ENCODE measurements around the gene BSG. TPM values are rescaled to one million over a fixed set of nuclear protein-coding genes. Genes with fewer than 3 reads are reported as not detected.

BSG gene
- total RNA-seq, 6 donors from 2014 or later = 222 to 429 (median 387) TPM

DNA sequence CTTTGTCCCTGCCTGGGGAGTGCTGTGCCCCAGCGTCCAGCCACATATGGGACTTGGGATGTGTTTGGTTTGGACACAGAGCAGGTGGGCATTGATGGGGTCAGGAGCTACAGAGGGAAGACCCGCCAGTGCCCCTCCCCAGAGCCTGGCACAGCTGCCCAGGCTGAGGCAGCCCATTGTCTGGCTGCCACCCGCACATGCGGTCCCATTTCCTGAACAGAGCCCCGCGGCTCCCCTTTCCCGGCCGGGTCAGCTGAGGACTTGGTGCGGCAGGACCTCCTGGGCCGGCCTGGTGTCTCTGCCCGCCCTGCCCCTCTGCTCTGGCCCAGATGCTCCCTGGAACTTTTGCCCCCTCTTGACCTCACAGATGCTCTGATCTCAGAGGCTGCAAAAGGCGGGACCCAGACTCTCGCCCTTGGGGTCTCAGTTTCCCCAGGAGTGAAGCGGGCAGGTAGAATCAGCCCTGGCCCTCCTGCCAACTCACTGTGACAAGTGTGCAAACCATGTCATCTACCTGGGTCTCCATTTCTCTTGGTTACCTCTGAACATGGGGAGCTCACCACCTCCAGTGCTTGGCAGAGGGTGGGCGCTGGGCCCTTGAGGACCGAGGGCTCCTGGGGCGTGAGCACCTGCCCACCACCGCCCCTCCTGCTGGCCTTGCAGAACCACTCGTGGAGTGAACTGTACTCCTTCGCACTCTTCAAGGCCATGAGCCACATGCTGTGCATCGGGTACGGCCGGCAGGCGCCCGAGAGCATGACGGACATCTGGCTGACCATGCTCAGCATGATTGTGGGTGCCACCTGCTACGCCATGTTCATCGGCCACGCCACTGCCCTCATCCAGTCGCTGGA lies 35.1 kb downstream of the BSG start:
- no peak for ATAC-seq (ENCODE audit: low FRiP score in 2 of 2)
- no peak overlapping the region for H3K27ac ChIP-seq
- H3K9me3 ChIP-seq = no peaks in the 10 kb centered on the region
- no peak overlapping the region for H3K4me3 ChIP-seq
- 89 to 93% methylated on average over 8 to 18 of the region's 30 CpGs for WGBS, 2 donors
- no peaks in the 10 kb centered on the region for H3K36me3 ChIP-seq
- TF ChIP-seq, protein P1, sequence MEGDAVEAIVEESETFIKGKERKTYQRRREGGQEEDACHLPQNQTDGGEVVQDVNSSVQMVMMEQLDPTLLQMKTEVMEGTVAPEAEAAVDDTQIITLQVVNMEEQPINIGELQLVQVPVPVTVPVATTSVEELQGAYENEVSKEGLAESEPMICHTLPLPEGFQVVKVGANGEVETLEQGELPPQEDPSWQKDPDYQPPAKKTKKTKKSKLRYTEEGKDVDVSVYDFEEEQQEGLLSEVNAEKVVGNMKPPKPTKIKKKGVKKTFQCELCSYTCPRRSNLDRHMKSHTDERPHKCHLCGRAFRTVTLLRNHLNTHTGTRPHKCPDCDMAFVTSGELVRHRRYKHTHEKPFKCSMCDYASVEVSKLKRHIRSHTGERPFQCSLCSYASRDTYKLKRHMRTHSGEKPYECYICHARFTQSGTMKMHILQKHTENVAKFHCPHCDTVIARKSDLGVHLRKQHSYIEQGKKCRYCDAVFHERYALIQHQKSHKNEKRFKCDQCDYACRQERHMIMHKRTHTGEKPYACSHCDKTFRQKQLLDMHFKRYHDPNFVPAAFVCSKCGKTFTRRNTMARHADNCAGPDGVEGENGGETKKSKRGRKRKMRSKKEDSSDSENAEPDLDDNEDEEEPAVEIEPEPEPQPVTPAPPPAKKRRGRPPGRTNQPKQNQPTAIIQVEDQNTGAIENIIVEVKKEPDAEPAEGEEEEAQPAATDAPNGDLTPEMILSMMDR (IDR thresholded peaks at IDR 0.05) = no peak
- TF ChIP-seq EP300 (IDR thresholded peaks at IDR 0.05) = no peak
- TF ChIP-seq POLR2AphosphoS5 (IDR thresholded peaks at IDR 0.05) = no peak
- no peaks in the 10 kb centered on the region for H3K27me3 ChIP-seq
- peak in 1 of 2 donors; percentile 82 for DNase-seq
- peaks cover 25 to 39% (median 36%) of the 10 kb centered on the region in 4 donors for H3K4me1 ChIP-seq

DNA sequence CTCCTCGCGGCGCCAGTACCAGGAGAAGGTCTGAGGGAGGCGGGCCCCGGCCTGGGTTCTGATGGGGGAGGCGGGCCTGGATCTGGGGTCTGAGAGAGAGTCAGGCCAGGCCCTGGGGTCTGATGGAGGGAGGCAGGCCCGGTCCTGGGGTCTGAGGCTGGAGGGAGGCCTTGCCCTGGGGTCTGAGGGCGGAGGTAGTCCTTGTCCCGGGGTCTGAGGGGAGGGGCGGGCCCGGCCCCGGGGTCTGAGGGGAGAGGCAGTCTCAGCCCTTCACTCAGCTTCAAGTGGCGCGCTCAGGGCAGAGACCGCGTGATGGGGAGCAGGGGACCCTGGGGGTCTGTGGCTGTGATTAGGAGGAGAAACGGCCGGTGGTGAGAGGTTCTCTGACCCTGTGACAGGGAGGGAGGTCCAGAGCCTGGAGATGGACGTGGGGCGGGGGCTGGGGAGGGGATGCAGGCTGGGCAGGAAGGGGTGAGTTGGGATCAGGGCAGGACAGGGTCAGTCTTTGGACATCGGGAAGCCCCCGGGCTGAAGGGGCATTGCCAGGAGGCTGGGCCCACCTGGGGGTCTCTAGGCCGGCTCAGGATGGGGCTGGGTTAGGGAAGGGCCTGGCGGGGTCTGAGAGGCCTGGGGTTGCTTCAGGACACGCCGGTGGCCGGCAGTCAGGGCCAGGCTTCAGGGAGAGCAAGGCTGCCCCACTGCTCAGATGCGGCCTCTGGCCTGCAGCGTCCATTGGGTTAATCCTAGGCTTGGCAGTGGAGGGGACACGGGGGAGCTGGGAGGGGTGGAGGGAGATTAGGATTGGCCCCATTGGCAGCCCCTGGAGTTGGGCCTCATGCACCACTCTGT lies 36.0 kb downstream of the BSG start:
- Histone ChIP-seq H3K9me3 (no peaks in the 10 kb centered on the region), H3K27me3 (no peaks in the 10 kb centered on the region), H3K36me3 (no peaks in the 10 kb centered on the region), H3K4me3 (no peak overlapping the region), H3K4me1 (peaks cover 25 to 39% (median 36%) of the 10 kb centered on the region in 4 donors), H3K27ac (peak overlapping the region in 1 of 4 donors; percentile 6)
- 74 to 78% methylated on average over 21 to 30 of the region's 30 CpGs for WGBS, 2 donors
- TF ChIP-seq EP300 (IDR thresholded peaks at IDR 0.05) (no peak), POLR2AphosphoS5 (IDR thresholded peaks at IDR 0.05) (no peak)
- DNase-seq (peak in 1 of 2 donors; percentile 70), ATAC-seq (ENCODE audit: low FRiP score in 2 of 2) (peak in 1 of 2 donors; percentile 5)

DNA sequence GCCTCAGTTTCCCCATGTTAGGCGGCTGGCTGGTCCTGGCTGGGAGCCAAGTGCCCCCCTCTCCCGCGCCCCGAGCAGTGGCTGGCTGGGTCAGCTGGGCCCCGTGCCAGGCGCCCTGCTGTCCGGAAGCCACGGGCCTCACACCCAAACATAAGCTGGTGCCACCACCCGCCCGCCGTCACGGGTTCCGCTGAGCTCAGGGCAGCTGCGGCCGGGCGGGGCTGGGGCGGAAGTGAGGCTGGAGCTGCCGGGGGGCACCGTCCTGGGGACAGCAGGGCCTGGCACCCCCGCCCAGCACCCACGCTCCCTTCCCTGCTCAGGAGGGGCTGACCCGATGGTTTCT lies 36.6 kb downstream of the BSG start:
- peak overlapping the region in 3 of 4 donors; percentile 37 to 83 (median 74) for H3K27ac ChIP-seq
- no peaks in the 10 kb centered on the region for H3K9me3 ChIP-seq
- no peaks in the 10 kb centered on the region for H3K36me3 ChIP-seq
- TF ChIP-seq POLR2A (IDR thresholded peaks at IDR 0.05) (no peak), POLR2AphosphoS5 (IDR thresholded peaks at IDR 0.05) (peak in 1 of 2 donors; percentile 78), EP300 (IDR thresholded peaks at IDR 0.05) (peak in 1 of 4 donors; percentile 34)
- peak; percentile 16 to 63 for ATAC-seq (ENCODE audit: low FRiP score in 2 of 2)
- H3K27me3 ChIP-seq = no peaks in the 10 kb centered on the region
- DNase-seq = peak; percentile 64 to 90
- H3K4me3 ChIP-seq = no peak overlapping the region
- 66% methylated on average over 10 of the region's 22 CpGs; no CpG with 5 or more reads in 1 of the 2 donors for WGBS, 2 donors
- H3K4me1 ChIP-seq = peaks cover 25 to 39% (median 36%) of the 10 kb centered on the region in 4 donors

DNA sequence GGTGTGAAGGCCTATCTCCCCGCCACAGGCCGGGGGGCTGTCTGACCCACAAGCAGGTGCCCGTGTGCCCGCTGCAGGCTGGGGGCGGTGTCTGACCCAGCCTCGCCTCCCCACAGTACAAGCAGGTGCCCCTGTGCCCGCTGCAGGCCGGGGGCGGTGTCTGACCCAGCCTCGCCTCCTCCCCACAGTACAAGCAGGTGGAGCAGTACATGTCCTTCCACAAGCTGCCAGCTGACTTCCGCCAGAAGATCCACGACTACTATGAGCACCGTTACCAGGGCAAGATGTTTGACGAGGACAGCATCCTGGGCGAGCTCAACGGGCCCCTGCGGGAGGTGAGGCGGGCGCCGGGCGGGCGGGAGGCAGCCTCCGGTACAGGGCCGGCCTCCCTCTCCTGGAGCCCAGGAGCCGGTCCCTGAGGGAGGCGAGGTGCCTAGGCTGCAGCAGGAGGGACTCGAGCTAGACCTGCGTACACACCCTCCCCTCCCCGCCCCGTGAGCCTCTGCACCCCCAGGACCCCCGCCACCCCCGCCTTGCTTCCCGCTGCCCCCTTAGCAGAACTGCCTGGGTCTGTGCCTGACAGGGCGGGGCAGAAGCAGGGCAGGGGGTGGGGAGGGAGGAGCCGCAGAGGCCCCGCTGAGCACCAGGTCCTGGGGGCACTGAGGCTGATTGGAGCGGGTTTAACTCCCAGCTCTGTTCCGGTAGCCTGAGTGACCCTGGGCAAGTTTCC lies 37.8 kb downstream of the BSG start:
- TF ChIP-seq, protein P1 (IDR thresholded peaks at IDR 0.05) = no peak
- TF ChIP-seq POLR2A (IDR thresholded peaks at IDR 0.05) (no peak), POLR2AphosphoS5 (IDR thresholded peaks at IDR 0.05) (no peak), EP300 (IDR thresholded peaks at IDR 0.05) (no peak)
- Histone ChIP-seq H3K9me3 (no peaks in the 10 kb centered on the region), H3K27ac (peak overlapping the region; percentile 74 to 85 (median 78)), H3K4me3 (peak overlapping the region in 3 of 4 donors; percentile 29 to 45 (median 33)), H3K36me3 (no peaks in the 10 kb centered on the region), H3K4me1 (peaks cover 25 to 39% (median 36%) of the 10 kb centered on the region in 4 donors), H3K27me3 (no peaks in the 10 kb centered on the region)
- ATAC-seq (ENCODE audit: low FRiP score in 2 of 2) (peak in 1 of 2 donors; percentile 3), DNase-seq (peak in 1 of 2 donors; percentile 83)
- 50 to 80% methylated on average over 1 to 13 of the region's 38 CpGs for WGBS, 2 donors

DNA sequence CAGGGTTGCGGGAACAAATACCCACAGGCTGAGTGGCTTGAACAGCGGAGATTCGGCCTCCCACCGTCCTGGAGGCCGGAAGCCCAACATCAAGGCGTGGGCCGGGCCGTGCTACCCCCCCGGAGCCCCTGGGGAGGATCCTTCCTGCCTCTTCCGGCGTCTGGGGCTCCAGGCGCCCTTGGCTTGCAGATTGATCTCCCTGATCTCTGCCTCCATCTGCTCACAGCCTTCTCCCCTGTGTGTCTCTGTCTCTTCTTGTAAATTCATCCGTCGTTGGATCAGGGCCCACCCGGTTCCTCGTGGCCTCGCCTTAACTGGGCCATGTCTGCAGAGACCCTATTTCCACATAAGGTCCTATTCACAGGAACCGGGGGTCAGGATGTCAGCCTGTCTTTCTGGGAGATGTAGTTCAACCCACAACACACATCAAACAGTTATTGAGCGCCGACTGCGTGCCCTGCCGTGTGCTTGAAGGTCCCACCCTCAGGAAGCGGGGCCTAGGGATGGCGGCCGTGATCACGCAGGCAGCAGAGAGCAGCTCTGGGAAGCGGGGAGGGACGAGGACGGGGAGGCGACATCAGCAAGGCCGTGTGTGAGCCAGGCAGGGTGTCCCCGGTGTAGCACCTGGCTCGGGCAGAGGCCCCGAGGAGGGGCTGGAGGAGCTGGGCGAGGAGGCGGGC lies 38.5 kb downstream of the BSG start:
- peaks cover 0 to 3% (median 0%) of the 10 kb centered on the region in 4 donors for H3K27me3 ChIP-seq
- 39 to 52% methylated on average over 24 to 33 of the region's 36 CpGs for WGBS, 2 donors
- peaks cover 25 to 39% (median 38%) of the 10 kb centered on the region in 4 donors for H3K4me1 ChIP-seq
- ATAC-seq (ENCODE audit: low FRiP score in 2 of 2) = peak; percentile 17 to 41
- H3K36me3 ChIP-seq = no peaks in the 10 kb centered on the region
- TF ChIP-seq POLR2AphosphoS5 (IDR thresholded peaks at IDR 0.05) (peak; percentile 11 to 22), EP300 (IDR thresholded peaks at IDR 0.05) (no peak)
- peak overlapping the region; percentile 74 to 85 (median 78) for H3K27ac ChIP-seq
- H3K9me3 ChIP-seq = no peaks in the 10 kb centered on the region
- DNase-seq = peak; percentile 23 to 84
- peak overlapping the region in 3 of 4 donors; percentile 29 to 45 (median 33) for H3K4me3 ChIP-seq
